Keratinocyte (primary cell): ENCODE data around the gene SAMD4A. TPM values are rescaled to one million over a fixed set of nuclear protein-coding genes. Genes with fewer than 3 reads are reported as not detected.

Experiments used
- DNase-seq: peaks from one replicate; pipeline ENCODE4 v3.0.0-alpha.2; 2011; ENCODE audit warnings: low read depth, missing footprints, low spot score
- FAIRE-seq: peaks from 2 replicates; lab custom pipeline; 2011; peaks lifted over from hg19 to GRCh38; lab: Jason Lieb, UNC
- H2AFZ ChIP-seq: 2 replicates; pipeline ENCODE4 v1.6.0; 2012; ENCODE audit warnings: low read length, control low read depth, inconsistent platforms; ENCODE audit not compliant: control insufficient read depth
- H3K27ac ChIP-seq: 2 replicates; pipeline ENCODE4 v1.5.1; 2011; ENCODE audit warnings: low read length; ENCODE audit not compliant: control insufficient read depth, insufficient read depth
- H3K27me3 ChIP-seq: 3 replicates; pipeline ENCODE4 v1.6.0; 2011; ENCODE audit warnings: low read length; ENCODE audit not compliant: control insufficient read depth, insufficient read depth; ENCODE audit errors: extremely low read depth
- H3K36me3 ChIP-seq, 2 experiments: 2 replicates in 1 of 2; 3 replicates in 1 of 2; pipeline ENCODE4 v1.5.1; 2011; ENCODE audit warnings: low read length in 2 of 2, mild to moderate bottlenecking in 1 of 2; ENCODE audit not compliant: control insufficient read depth in 2 of 2, insufficient read depth in 2 of 2; ENCODE audit errors: extremely low read depth in 1 of 2
- H3K4me1 ChIP-seq: 3 replicates; pipeline ENCODE4 v1.5.1; 2011; ENCODE audit warnings: low read length; ENCODE audit not compliant: control insufficient read depth, insufficient read depth; ENCODE audit errors: extremely low read depth
- H3K4me2 ChIP-seq: 3 replicates; pipeline ENCODE4 v1.6.0; 2011; ENCODE audit warnings: low read depth, low read length; ENCODE audit not compliant: control insufficient read depth, insufficient read depth; ENCODE audit errors: extremely low read depth
- H3K4me3 ChIP-seq, 3 experiments: fragments of 200-600 bp in 1 of 3; sonication (generic) in 1 of 3; 2 replicates in 2 of 3; 3 replicates in 1 of 3; pipeline ENCODE4 v1.5.1; 2011 to 2016; ENCODE audit warnings: low read length in 3 of 3, mild to moderate bottlenecking in 3 of 3, control low read depth in 2 of 3, inconsistent platforms in 1 of 3, low read depth in 1 of 3, mixed read lengths in 1 of 3, mixed run types in 1 of 3, moderate library complexity in 1 of 3; ENCODE audit not compliant: control insufficient read depth in 2 of 3, insufficient read depth in 2 of 3; ENCODE audit errors: extremely low read depth in 1 of 3
- H3K79me2 ChIP-seq: 2 replicates; pipeline ENCODE4 v1.6.0; 2012; ENCODE audit warnings: low read length; ENCODE audit not compliant: control insufficient read depth, insufficient read depth
- H3K9ac ChIP-seq: 3 replicates; pipeline ENCODE4 v1.6.0; 2011; ENCODE audit warnings: low read length; ENCODE audit not compliant: control insufficient read depth, insufficient read depth; ENCODE audit errors: extremely low read depth
- H3K9me1 ChIP-seq: 3 replicates; pipeline ENCODE4 v1.6.0; 2011; ENCODE audit warnings: low read length; ENCODE audit not compliant: control insufficient read depth, insufficient read depth; ENCODE audit errors: extremely low read depth
- H3K9me3 ChIP-seq: 2 replicates; pipeline ENCODE4 v1.5.1; 2012; ENCODE audit warnings: low read depth, low read length; ENCODE audit not compliant: control insufficient read depth
- H4K20me1 ChIP-seq: 3 replicates; pipeline ENCODE4 v1.6.0; 2011; ENCODE audit warnings: low read length; ENCODE audit not compliant: control insufficient read depth, insufficient read depth; ENCODE audit errors: extremely low read depth
- EZH2 ChIP-seq: IDR thresholded peaks from one replicate; pipeline ENCODE4 v1.6.1; 2012; ENCODE audit warnings: inconsistent platforms, mild to moderate bottlenecking, low read length, moderate library complexity
- dilution Hi-C: fragments of 300-500 bp; cut with MboI; formaldehyde crosslinking; loops from one replicate; pipeline ENCODE4 v1.7.0; 2020; ENCODE audit warnings: low sequenced_read_pairs; ENCODE audit not compliant: extremely low pct_ligation_motif_present
- polyA plus RNA-seq, 5 experiments: library from polyadenylated mRNA; depleted of rRNA in 3 of 5; stranded (reverse) in 3 of 5; stranded (forward) in 1 of 5; unstranded in 1 of 5; fragments of >200 nt; gene quantifications; 1 replicate in 1 of 5; 2 replicates in 3 of 5; 3 replicates in 1 of 5; pipeline versions ENCODE4 v1.2.1 to v1.2.3, GENCODE V29; 2011 to 2012; ENCODE audit warnings: missing spikeins in 2 of 5, low read depth in 1 of 5, low replicate concordance in 1 of 5
- TF ChIP-seq, protein P1 (sequence below), 3 experiments: IDR thresholded peaks in 1 of 3; conservative IDR thresholded peaks in 1 of 3; optimal IDR thresholded peaks in 1 of 3; 2 replicates in 2 of 3; 3 replicates in 1 of 3; pipeline versions ENCODE3 to v1.5.1; 2011; ENCODE audit warnings: low read length in 3 of 3, mild to moderate bottlenecking in 3 of 3, moderate library complexity in 2 of 3, control low read depth in 1 of 3, inconsistent platforms in 1 of 3; ENCODE audit not compliant: insufficient read depth in 2 of 3; ENCODE audit errors: extremely low read depth in 1 of 3

SAMD4A gene
- polyA plus RNA-seq, 1 donor (not counting 4 experiments of a cell fraction or from before 2014, with no cell fraction given): 16.2 TPM

GRCh38 chr14:54789781-54790480 is 223.0 kb downstream of the SAMD4A start:
- Histone ChIP-seq H3K9me1 (no peaks in the 10 kb centered on the region), H3K4me3 (no peak overlapping the region), H3K4me1 (no peaks in the 10 kb centered on the region), H3K4me2 (no peak overlapping the region), H3K79me2 (no peaks in the 10 kb centered on the region), H3K9ac (no peak overlapping the region), H2AFZ (no peak overlapping the region), H3K27ac (no peak overlapping the region), H4K20me1 (no peaks in the 10 kb centered on the region), H3K36me3 (peaks cover 11 to 31% of the 10 kb centered on the region in 2 experiments), H3K9me3 (no peaks in the 10 kb centered on the region), H3K27me3 (no peaks in the 10 kb centered on the region)
- FAIRE-seq (no peak), DNase-seq (no peak)
- dilution Hi-C loops: no loop called here
- no peak for TF ChIP-seq EZH2
- TF ChIP-seq, protein P1, sequence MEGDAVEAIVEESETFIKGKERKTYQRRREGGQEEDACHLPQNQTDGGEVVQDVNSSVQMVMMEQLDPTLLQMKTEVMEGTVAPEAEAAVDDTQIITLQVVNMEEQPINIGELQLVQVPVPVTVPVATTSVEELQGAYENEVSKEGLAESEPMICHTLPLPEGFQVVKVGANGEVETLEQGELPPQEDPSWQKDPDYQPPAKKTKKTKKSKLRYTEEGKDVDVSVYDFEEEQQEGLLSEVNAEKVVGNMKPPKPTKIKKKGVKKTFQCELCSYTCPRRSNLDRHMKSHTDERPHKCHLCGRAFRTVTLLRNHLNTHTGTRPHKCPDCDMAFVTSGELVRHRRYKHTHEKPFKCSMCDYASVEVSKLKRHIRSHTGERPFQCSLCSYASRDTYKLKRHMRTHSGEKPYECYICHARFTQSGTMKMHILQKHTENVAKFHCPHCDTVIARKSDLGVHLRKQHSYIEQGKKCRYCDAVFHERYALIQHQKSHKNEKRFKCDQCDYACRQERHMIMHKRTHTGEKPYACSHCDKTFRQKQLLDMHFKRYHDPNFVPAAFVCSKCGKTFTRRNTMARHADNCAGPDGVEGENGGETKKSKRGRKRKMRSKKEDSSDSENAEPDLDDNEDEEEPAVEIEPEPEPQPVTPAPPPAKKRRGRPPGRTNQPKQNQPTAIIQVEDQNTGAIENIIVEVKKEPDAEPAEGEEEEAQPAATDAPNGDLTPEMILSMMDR (optimal IDR thresholded peaks at IDR 0.05 in 1 of 3, IDR thresholded peaks at IDR 0.05 in 1 of 3, conservative IDR thresholded peaks at IDR 0.05 in 1 of 3; ENCODE audit: extremely low read depth in 1 of 3, insufficient read depth in 2 of 3, low read length in 3 of 3): no peak

DNA sequence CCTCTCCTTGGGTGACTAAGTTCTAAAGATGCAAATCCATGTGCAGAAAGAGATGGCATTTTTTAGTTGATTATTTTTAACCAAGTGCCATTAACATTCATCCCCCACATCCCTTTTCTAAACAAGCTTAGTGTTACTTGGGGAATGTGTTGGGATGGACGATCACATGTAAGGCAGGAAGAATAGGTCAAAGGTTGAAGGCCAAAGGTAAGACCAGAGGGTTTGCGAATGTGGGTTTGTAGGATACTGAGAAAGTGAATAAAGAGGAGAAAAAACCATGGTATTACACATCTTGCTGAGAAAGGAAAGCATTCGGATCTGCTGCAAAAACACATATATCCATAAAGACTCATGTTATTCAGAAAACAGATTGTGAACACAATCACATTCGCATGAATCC is 224.1 kb downstream of the SAMD4A start:
- Histone ChIP-seq H3K79me2 (no peaks in the 10 kb centered on the region), H4K20me1 (no peaks in the 10 kb centered on the region), H2AFZ (no peak overlapping the region), H3K9me1 (no peaks in the 10 kb centered on the region), H3K9me3 (no peaks in the 10 kb centered on the region), H3K9ac (no peak overlapping the region), H3K27ac (no peak overlapping the region), H3K4me1 (no peaks in the 10 kb centered on the region), H3K36me3 (peaks cover 11 to 26% of the 10 kb centered on the region in 2 experiments), H3K4me2 (no peak overlapping the region), H3K4me3 (no peak overlapping the region), H3K27me3 (no peaks in the 10 kb centered on the region)
- TF ChIP-seq, protein P1 (optimal IDR thresholded peaks at IDR 0.05 in 1 of 3, IDR thresholded peaks at IDR 0.05 in 1 of 3, conservative IDR thresholded peaks at IDR 0.05 in 1 of 3; ENCODE audit: extremely low read depth in 1 of 3, insufficient read depth in 2 of 3, low read length in 3 of 3): no peak
- TF ChIP-seq EZH2: no peak
- dilution Hi-C loops: no loop called here
- no peak for DNase-seq
- no peak for FAIRE-seq
